GM21825 (cell line): ENCODE results near the gene DENND6A.
A peak's percentile ranks its signal among the peaks of the same experiment; 100 is the strongest.
"Not testable (repeated sequence)": the region's sequence is repeated elsewhere in the genome, so short reads cannot be mapped to it uniquely, and the experiment has no call there.

Experiments
- ATAC-seq: cut with Tn5 transposase; IDR thresholded peaks from one replicate; pipeline ENCODE4 v1.9.1; 2021; ENCODE audit warnings: mild to moderate bottlenecking, moderate library complexity; ENCODE audit not compliant: unreplicated experiment

Gene DENND6A

GRCh38 chr3:57644740-57645139 is 48.1 kb downstream of the DENND6A start:
- ATAC-seq: no peak

- no peak for ATAC-seq
Measured at GRCh38 chr3:57637391-57637790, 55.5 kb downstream of the DENND6A start.

GRCh38 chr3:57634259-57634658 is 58.6 kb downstream of the DENND6A start:
- not testable (repeated sequence) for ATAC-seq

GRCh38 chr3:57627976-57628375 is 64.9 kb downstream of the DENND6A start:
- no peak for ATAC-seq

- no peak for ATAC-seq
Measured at GRCh38 chr3:57624801-57625200, 68.1 kb downstream of the DENND6A start.

GRCh38 chr3:57622362-57622761 is 70.5 kb downstream of the DENND6A start:
- no peak for ATAC-seq

- ATAC-seq: no peak
Measured at GRCh38 chr3:57617739-57618138, 75.1 kb downstream of the DENND6A start.

GRCh38 chr3:57616233-57616632 is 76.6 kb downstream of the DENND6A start:
- ATAC-seq: no peak

- not testable (repeated sequence) for ATAC-seq
Measured at GRCh38 chr3:57611870-57612269, 81.0 kb downstream of the DENND6A start.

- ATAC-seq: no peak
Measured at GRCh38 chr3:57605683-57606082, 87.2 kb downstream of the DENND6A start.

- ATAC-seq: no peak
Measured at GRCh38 chr3:57604971-57605370, 87.9 kb downstream of the DENND6A start.

- ATAC-seq: no peak
Measured at GRCh38 chr3:57600195-57600594, 92.7 kb downstream of the DENND6A start.

GRCh38 chr3:57598765-57599360 is 94.0 kb downstream of the DENND6A start:
- ATAC-seq: no peak

GRCh38 chr3:57597127-57597923 is 95.6 kb downstream of the DENND6A start, which contains the start of gene ARF4:
Gene ARF4, minus strand, starts transcription at chr3:57597344. Its CDS starts 204 bp downstream, at chr3:57597140.
- peak; percentile 93 for ATAC-seq

- ATAC-seq: no peak
Measured at GRCh38 chr3:57596495-57597126, 96.3 kb downstream of the DENND6A start.

- no peak for ATAC-seq
Measured at GRCh38 chr3:57594576-57594975, 98.3 kb downstream of the DENND6A start.

- ATAC-seq: no peak
Measured at GRCh38 chr3:57594144-57594543, 98.7 kb downstream of the DENND6A start.

GRCh38 chr3:57592306-57592705 is 100.6 kb downstream of the DENND6A start:
- no peak for ATAC-seq

GRCh38 chr3:57587905-57588304 is 105.0 kb downstream of the DENND6A start:
- no peak for ATAC-seq

- no peak for ATAC-seq
Measured at GRCh38 chr3:57586778-57587177, 106.1 kb downstream of the DENND6A start.

- ATAC-seq: no peak
Measured at GRCh38 chr3:57583544-57583943, 109.3 kb downstream of the DENND6A start.
